A673 (cell line): ENCODE measurements around the gene PLIN4. TPM values are rescaled to one million over a fixed set of nuclear protein-coding genes. Genes with fewer than 3 reads are reported as not detected.

Experiments used
- BruUV-seq: library from RNA; stranded (reverse); fragments of 400-500 nt; replicated peaks from 2 replicates; lab custom pipeline; 2021; lab: Mats Ljungman, UMichigan
- CTCF ChIA-PET: fragments of 300-600 bp; sonication (Branson Sonifier 250); formaldehyde crosslinking; loops from one replicate; lab custom pipeline; 2022; ENCODE audit warnings: antibody characterized with exemption; lab: Charles Lee
- POLR2A ChIA-PET: fragments of 300-600 bp; sonication (Branson Sonifier 250); formaldehyde crosslinking; loops from one replicate; lab custom pipeline; 2022; ENCODE audit warnings: antibody characterized with exemption; ENCODE audit not compliant: low non-redundant PET; lab: Charles Lee
- DNase-seq: peaks from one replicate; pipeline ENCODE4 v3.0.0-alpha.2; 2015; ENCODE audit warnings: low spot score
- H3K27ac ChIP-seq: fragments of 200-600 bp; sonication (generic); 2 replicates; pipeline ENCODE4 v1.5.1; 2016; ENCODE audit warnings: mixed run types, low read depth, mild to moderate bottlenecking, mixed read lengths, antibody characterized with exemption, low read length; ENCODE audit not compliant: poor library complexity, severe bottlenecking
- H3K27me3 ChIP-seq: fragments of 200-600 bp; sonication (generic); replicated peaks from 2 replicates; pipeline ENCODE4 v1.6.1; 2017; ENCODE audit warnings: mixed run types, low read depth, mild to moderate bottlenecking, mixed read lengths, antibody characterized with exemption, low read length; ENCODE audit not compliant: insufficient read depth, poor library complexity
- H3K36me3 ChIP-seq: fragments of 200-600 bp; sonication (generic); 2 replicates; pipeline ENCODE4 v1.6.1; 2016; ENCODE audit warnings: mixed run types, mild to moderate bottlenecking, mixed read lengths, antibody characterized with exemption, low read length; ENCODE audit not compliant: insufficient read depth, poor library complexity, severe bottlenecking
- H3K4me1 ChIP-seq: fragments of 200-600 bp; sonication (generic); 2 replicates; pipeline ENCODE4 v1.6.1; 2017; ENCODE audit warnings: mixed run types, mild to moderate bottlenecking, mixed read lengths, antibody characterized with exemption, low read length; ENCODE audit not compliant: insufficient read depth, poor library complexity, severe bottlenecking
- H3K4me3 ChIP-seq: fragments of 200-600 bp; sonication (generic); 2 replicates; pipeline ENCODE4 v1.5.1; 2016; ENCODE audit warnings: low read depth, mixed run types, mild to moderate bottlenecking, mixed read lengths, low read length; ENCODE audit not compliant: poor library complexity, severe bottlenecking
- H3K9me3 ChIP-seq: fragments of 200-600 bp; sonication (generic); 2 replicates; pipeline ENCODE4 v1.6.1; 2016; ENCODE audit warnings: mixed run types, low read depth, mild to moderate bottlenecking, mixed read lengths, antibody characterized with exemption, low read length; ENCODE audit not compliant: poor library complexity, severe bottlenecking
- EZH2 ChIP-seq: fragments of 200-600 bp; sonication (generic); IDR thresholded peaks from 2 replicates; pipeline ENCODE4 v1.6.1; 2017; ENCODE audit warnings: borderline replicate concordance, low read depth, mild to moderate bottlenecking, mixed read lengths, antibody characterized with exemption, low read length; ENCODE audit not compliant: poor library complexity, severe bottlenecking
- intact Hi-C: fragments of 100-400 bp; cut with micrococcal nuclease; formaldehyde crosslinking; loops from one replicate; pipeline ENCODE4 v1.10.0; 2022; ENCODE audit not compliant: unreplicated experiment
- total RNA-seq: library from RNA; stranded (reverse); gene quantifications from 2 replicates; pipeline ENCODE4 v1.2.3, GENCODE V29; 2021
- TF ChIP-seq, protein P1 (sequence below): fragments of 300-800, 200-600 bp; sonication (generic); conservative IDR thresholded peaks from 2 replicates; pipeline ENCODE4 v1.5.1; 2017; ENCODE audit warnings: low read depth, mild to moderate bottlenecking, antibody characterized with exemption, low read length, moderate library complexity, mixed read lengths

The PLIN4 gene
- total RNA-seq, 1 experiment from 2014 or later: 1.0 TPM

- POLR2A ChIA-PET: interaction anchor here (0.6 kb wide), 1 partner anchor 74 kb away, joined by 6 read pairs; no protein-coding TSS in a partner anchor
- Histone ChIP-seq H3K27me3 (no peaks in the 10 kb centered on the region), H3K4me1 (peaks cover 13% of the 10 kb centered on the region), H3K4me3 (no peak overlapping the region), H3K36me3 (peaks cover 20% of the 10 kb centered on the region), H3K9me3 (no peaks in the 10 kb centered on the region), H3K27ac (peak overlapping the region; percentile 7)
- intact Hi-C loops: no loop called here
- no peak for TF ChIP-seq EZH2
- TF ChIP-seq, protein P1, sequence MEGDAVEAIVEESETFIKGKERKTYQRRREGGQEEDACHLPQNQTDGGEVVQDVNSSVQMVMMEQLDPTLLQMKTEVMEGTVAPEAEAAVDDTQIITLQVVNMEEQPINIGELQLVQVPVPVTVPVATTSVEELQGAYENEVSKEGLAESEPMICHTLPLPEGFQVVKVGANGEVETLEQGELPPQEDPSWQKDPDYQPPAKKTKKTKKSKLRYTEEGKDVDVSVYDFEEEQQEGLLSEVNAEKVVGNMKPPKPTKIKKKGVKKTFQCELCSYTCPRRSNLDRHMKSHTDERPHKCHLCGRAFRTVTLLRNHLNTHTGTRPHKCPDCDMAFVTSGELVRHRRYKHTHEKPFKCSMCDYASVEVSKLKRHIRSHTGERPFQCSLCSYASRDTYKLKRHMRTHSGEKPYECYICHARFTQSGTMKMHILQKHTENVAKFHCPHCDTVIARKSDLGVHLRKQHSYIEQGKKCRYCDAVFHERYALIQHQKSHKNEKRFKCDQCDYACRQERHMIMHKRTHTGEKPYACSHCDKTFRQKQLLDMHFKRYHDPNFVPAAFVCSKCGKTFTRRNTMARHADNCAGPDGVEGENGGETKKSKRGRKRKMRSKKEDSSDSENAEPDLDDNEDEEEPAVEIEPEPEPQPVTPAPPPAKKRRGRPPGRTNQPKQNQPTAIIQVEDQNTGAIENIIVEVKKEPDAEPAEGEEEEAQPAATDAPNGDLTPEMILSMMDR: no peak
- no peak for DNase-seq
- BruUV-seq: no TSS peak
- CTCF ChIA-PET: no interaction called here
These were observed 64.8 kb downstream of the PLIN4 start for GRCh38 chr19:4453232-4454179.

- H3K9me3 ChIP-seq: no peaks in the 10 kb centered on the region
- TF ChIP-seq, protein P1: no peak
- TF ChIP-seq EZH2: no peak
- no peak for DNase-seq
- no peak overlapping the region for H3K27ac ChIP-seq
- no peak overlapping the region for H3K4me3 ChIP-seq
- ChIA-PET POLR2A (interaction anchor here (0.6 to 0.7 kb wide), 2 partner anchors 37 to 76 kb away, joined by 5 to 6 read pairs; no protein-coding TSS in a partner anchor), CTCF (no interaction called here)
- intact Hi-C loops: no loop called here
- no TSS peak for BruUV-seq
- peaks cover 13% of the 10 kb centered on the region for H3K4me1 ChIP-seq
- H3K27me3 ChIP-seq: no peaks in the 10 kb centered on the region
- H3K36me3 ChIP-seq: peaks cover 30% of the 10 kb centered on the region
These were observed 65.9 kb downstream of the PLIN4 start for GRCh38 chr19:4452230-4452990.

Other genes with a start within 250 kb of the PLIN4 start
- gene SHD, start 239.2 kb downstream of the PLIN4 start, total RNA-seq: not detected in 2 replicates
- not detected in 2 replicates for gene TMIGD2, start 216.1 kb downstream of the PLIN4 start, total RNA-seq
- 10.4 and 14.4 TPM in 2 replicates for gene FSD1, start 213.9 kb downstream of the PLIN4 start, total RNA-seq
- gene STAP2, start 179.7 kb downstream of the PLIN4 start, total RNA-seq: 2.0 and 3.0 TPM in 2 replicates
- gene MPND, start 174.9 kb downstream of the PLIN4 start, total RNA-seq: 22.6 and 26.3 TPM in 2 replicates
- 100 and 108 TPM in 2 replicates for gene SH3GL1, start 117.9 kb downstream of the PLIN4 start, total RNA-seq
- gene CHAF1A, start 115.8 kb downstream of the PLIN4 start, total RNA-seq: 115 and 119 TPM in 2 replicates
- gene UBXN6, start 60.7 kb downstream of the PLIN4 start, total RNA-seq: 49.1 and 56.1 TPM in 2 replicates
- 89.6 and 94.8 TPM in 2 replicates for gene HDGFL2, start 46.2 kb downstream of the PLIN4 start, total RNA-seq
- gene PLIN5, start 16.7 kb upstream of the PLIN4 start, total RNA-seq: 3.0 and 6.8 TPM in 2 replicates
- 0.20 TPM in 1 of 2 replicates, not detected in the other for gene LRG1, start 21.6 kb upstream of the PLIN4 start, total RNA-seq
- 9.2 and 12.2 TPM in 2 replicates for gene SEMA6B, start 41.2 kb upstream of the PLIN4 start, total RNA-seq
- 24.7 and 25.4 TPM in 2 replicates for gene TNFAIP8L1, start 121.0 kb upstream of the PLIN4 start, total RNA-seq
- 128 TPM in 2 replicates for gene MYDGF, start 151.9 kb upstream of the PLIN4 start, total RNA-seq
- gene DPP9, start 205.4 kb upstream of the PLIN4 start, total RNA-seq: 60.2 and 65.7 TPM in 2 replicates